Activated CD4-positive, CD25-positive, alpha-beta regulatory T cell treated with anti-CD3 and anti-CD28 coated beads, Interleukin-2, amount 50 U/mL, for 72 hours (primary cell): ENCODE data around the gene FIBP.

Experiments used
- DNase-seq: peaks from one replicate; pipeline ENCODE4 v3.0.0; 2021

FIBP gene

DNA sequence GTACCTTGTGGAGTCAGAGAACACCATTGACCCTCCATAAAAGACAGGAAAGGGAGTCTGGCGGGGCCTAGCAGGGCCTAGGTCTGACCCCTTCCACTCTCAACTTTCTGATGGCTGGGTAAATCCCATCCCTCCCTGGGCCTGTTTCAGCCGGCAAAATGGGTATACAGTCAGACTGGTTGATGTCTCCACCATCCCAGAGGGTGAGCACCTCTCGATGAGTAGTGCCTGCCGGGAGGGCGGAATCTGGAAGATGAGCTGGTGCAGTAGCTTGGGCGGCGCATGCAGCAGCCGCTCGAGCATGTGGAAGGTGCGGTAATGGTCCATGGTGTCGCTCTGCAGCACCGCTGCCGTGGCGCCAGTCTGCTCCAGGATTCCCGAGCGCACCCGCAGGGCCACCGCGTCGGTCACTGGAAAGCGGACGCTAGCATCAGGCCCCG lies 528 bp downstream of the FIBP start:
- no peak for DNase-seq

- DNase-seq = no peak
These were observed 1.2 kb downstream of the FIBP start for GRCh38 chr11:65886826-65887722.

GRCh38 chr11:65885808-65886536 lies 2.3 kb downstream of the FIBP start:
- DNase-seq = no peak

DNA sequence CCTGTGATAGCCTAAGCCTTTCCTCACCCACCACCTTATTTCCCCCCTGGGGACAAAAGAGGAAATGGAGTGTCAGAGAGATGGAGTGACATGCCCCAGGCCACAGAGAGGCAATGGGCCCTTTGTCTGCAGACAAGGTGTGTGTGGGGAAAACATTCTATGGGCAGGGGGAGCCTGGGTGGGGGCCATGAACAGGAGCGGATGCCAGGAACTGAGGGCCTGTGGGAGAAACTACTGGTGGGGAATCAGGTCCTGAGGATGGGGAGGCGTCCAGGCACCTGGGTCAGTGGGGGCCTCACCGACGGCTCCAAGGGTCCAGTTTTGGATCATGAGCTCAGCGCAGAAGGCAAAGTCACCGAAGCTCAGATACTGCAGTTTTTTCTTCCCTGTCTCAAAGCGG lies 3.0 kb downstream of the FIBP start:
- DNase-seq = no peak

DNA sequence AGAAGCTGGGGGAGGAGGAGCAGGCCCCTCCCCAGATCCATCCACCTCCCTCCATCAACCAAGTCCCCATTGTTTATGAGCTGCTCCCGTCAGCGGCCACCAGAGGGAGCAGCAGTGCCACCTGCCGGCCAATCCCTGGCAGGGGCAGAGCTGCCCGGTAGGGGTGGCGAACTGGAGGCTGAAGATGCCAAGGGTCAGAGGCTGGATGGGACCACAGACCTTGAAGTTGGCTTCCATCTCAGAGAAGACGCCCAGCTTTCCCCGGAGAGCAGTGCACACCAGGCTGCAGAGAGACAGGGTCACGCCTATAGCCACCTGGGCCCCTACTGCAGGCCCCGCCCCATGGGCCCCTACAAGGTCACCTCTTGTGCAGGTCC lies 3.6 kb downstream of the FIBP start:
- DNase-seq = peak; percentile 86

DNA sequence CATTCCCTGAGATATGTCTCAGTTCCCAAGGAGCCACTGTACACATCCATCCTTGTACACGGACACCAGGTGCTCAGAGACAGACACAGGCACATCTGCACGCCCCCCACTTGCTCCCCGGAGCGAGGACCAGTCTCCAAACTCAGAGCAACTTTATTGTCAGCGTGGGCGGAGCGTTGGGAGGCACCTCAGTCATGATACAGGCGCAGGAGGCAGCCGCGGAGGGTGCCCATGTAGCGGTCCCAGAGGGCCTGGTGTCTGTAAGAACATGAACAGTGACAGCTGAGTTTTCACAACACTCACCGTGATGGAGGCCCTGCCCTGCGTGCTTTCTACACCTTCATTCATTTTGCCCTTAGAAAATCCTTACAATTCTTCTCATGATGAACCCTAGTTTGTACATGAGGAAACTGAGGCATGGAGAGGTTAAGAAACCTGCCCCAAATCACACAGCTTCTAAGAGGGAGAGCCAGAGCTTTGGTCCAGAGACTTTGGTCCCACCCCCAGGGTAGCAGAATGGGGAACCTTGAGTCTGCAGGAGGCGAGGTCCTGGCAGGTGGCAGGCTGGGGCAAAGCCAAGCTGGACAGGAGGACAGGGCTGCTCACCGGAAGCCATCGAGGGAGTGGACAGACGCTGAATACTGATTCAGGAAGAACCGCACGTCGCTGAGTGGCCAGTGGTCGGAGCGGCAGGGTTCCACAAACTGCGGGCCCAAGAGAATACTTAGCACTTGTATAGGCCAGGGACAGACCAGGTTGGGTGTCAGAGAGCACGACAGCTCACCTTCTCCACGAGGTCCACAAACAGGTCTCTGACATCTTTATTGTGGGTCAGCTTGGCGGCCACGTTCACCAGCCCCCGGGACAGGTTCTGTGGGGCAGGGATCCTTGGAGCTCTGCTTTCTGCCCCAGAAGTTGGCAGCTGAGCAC lies 4.2 kb downstream of the FIBP start:
- no peak for DNase-seq

- DNase-seq = no peak
These were observed 5.1 kb downstream of the FIBP start for GRCh38 chr11:65883058-65883761.

GRCh38 chr11:65882120-65883057 lies 5.9 kb downstream of the FIBP start:
- no peak for DNase-seq

DNA sequence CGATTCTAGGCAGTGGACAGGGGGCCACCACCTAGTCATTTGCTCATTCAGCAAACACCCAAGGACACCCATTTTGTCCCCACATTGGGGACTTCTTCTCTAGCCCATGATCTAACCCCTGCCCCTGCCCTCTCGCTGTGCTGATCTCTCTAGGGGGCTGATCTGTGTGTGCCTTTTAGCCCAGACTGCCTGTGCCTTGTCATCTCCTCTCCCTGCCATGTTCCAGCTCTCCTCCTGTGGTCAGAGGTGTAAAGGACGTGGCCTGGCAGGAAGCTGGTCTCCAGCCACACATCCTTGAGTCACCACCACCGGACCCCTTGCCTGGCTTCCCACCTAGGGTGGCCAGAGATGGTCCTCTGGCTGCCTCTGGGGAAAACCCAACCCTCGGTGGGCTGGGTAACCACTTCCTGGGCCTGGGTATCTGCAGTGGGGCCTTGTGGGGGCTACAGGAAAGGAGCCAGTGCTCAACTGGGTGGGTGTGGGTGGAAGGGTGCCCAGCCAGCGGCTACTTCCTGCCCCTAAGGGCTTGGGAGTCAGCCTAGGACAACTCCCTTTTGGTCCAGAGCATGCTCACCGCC lies 7.3 kb downstream of the FIBP start:
- DNase-seq = no peak

DNA sequence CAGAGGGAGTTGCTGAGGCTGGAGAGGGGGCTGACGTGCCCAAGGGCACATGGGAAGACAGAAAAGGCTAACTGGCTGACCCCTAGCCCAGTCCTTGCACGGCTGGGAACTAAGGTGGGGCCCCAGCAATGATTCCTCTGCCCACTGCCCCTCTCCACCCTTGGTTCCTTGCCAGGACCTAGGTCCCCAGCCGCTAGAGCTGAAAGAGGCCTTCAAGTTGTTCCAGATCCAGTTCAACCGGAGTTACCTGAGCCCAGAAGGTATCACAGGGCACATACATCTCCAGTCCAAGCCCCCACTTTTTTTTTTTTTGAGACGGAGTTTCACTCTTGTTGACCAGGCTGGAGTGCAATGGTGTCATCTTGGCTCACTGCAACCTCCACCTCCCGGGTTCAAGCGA lies 8.2 kb downstream of the FIBP start:
- DNase-seq = no peak

DNA sequence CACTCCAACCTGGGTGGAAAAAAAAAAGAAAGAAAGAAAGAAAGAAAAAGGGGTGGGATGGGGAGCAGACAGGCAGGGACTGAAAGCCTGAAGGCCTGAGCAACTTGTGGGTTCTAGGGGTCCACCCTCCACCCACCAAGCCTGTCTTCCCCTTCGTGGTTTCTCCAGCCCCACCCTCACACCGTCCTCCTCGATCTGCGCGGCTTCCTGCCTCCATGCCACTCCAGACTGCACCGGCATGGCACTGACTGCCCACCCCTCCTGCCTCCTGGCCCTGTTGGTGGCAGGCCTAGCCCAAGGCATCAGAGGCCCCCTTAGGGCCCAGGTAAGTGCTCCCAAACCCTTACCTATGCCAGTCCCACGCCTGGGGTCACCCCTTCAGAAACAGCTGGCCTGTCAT lies 8.7 kb downstream of the FIBP start, which contains the start of gene CTSW:
Gene CTSW, plus strand, starts transcription at position 221 of the 400 bp plus-strand sequence. Its CDS starts 18 bp downstream, at position 239.
- no peak for DNase-seq

DNA sequence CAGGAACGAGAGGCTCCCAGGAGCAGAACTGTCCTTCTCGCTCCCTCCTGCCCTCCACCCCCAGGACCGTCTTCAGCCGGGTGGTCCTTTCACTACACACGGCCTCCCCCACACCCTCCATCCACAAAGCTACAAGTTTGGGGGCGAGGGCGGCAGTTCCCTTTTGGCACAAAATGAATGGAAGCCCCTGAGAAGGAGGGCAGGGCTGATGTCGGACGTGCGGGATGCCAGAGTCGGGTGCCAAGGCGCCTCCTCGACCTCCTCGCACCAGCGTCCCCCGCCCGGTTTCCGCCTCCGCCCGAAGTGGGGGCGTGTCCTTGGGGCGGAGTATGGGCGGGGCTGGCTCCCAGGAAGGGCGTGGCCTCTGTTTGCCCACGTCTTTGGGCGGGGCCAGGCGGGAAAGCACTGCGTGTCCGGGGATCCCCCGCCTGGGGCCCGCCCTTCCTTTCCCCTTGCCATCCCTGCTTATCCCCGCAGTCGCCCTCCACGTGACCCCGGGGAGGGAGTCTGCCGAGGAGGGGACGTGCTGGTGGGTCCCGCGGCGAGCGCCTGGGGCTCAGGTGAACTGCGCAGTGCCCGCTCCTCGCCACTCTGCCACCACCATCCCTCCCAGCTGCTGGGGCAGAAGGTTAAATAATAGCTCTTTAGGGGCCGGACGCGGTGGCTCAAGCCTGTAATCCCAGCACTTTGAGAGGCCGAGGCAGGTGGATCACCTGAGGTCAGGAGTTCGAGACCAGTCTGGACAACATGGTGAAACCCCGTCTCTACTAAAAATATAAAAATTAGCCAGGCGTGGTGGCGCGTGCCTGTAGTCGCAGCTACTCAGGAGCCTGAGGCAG lies 14.7 kb downstream of the FIBP start:
- DNase-seq = peak; percentile 98

DNA sequence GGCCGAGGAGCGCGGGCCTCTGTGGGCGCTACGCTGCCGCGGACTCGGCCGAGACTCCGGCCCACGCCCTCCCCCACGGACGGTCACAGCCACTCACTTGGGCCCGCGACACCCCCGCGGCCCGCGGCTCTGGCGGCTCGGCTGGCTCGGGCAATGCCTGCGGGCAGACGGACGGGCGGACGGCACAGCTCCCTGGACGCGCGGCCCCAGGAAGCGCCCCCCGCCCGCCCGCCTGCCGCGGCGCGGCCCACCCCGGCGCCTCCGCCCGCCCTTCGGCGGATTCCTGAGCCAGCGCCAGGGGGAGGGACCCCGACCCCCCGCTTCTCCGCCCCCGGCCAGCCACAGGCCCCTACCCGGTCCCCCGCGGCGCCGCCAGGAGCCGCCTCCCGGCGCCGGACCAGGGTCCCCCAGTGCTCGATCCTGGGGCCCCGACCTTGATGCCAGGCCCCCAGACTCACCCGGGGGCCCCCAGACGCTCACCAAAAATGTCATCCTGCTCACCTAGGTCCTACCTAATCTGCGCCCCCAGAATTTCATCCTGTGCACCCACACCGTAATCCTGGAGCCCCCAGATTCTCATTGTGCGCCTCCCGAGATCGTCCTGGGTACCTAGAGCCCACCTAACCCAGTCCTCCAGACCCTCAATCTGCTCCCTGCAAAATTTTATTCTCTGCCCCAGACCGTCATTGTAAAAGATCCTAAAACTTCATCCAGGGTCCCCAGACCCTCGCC lies 15.5 kb downstream of the FIBP start, which contains the start of gene EFEMP2:
Gene EFEMP2, minus strand, starts transcription at position 215 of the 732 bp plus-strand sequence. CDS start 446 bp downstream, outside the sequence.
- DNase-seq = no peak

- no peak for DNase-seq
These were observed 16.3 kb downstream of the FIBP start for GRCh38 chr11:65871811-65872548.

GRCh38 chr11:65870706-65871681 lies 17.3 kb downstream of the FIBP start:
- no peak for DNase-seq

DNA sequence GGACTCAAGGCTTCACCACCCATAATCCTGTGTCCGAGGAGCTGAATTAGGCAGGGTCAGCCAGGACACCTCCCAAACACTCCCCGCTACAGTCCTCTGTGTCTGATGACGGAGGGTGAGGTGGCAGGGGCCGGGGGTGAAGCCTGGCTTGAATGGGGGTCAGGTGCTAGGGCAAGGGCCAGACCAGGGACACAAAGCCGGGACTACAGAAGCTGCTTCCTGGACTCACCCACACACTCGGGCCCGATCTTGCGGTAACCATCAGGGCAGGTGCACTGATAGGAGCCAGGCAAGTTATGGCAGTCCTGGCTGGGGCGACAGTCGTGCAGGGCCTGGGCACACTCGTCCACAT lies 18.0 kb downstream of the FIBP start:
- no peak for DNase-seq
